T-helper 2 cell (primary cell): ENCODE results near the gene RIN3.

Experiments
- DNase-seq, 5 experiments: peaks; one replicate each; pipeline versions ENCODE4 v3.0.0 to v3.0.0-alpha.2; 2012 to 2022

Gene RIN3

GRCh38 chr14:92726135-92726932 lies 212.8 kb downstream of the RIN3 start:
- DNase-seq = peak in 2 of 5 experiments; percentile 16 to 51

GRCh38 chr14:92726933-92727262 lies 213.3 kb downstream of the RIN3 start:
- no peak for DNase-seq

- DNase-seq = peak in 1 of 5 experiments; percentile 70
These were observed 215.3 kb downstream of the RIN3 start for GRCh38 chr14:92728759-92729364.

GRCh38 chr14:92729634-92730358 lies 216.2 kb downstream of the RIN3 start:
- DNase-seq = peak in 1 of 5 experiments; percentile 75

- DNase-seq = no peak
These were observed 218.1 kb downstream of the RIN3 start for GRCh38 chr14:92731622-92732115.

- DNase-seq = no peak
These were observed 219.4 kb downstream of the RIN3 start for GRCh38 chr14:92733007-92733406.

- DNase-seq = no peak
These were observed 221.0 kb downstream of the RIN3 start for GRCh38 chr14:92734618-92735017.

GRCh38 chr14:92735344-92735743 lies 221.8 kb downstream of the RIN3 start:
- no peak for DNase-seq

- peak in 1 of 5 experiments; percentile 33 for DNase-seq
These were observed 223.6 kb downstream of the RIN3 start for GRCh38 chr14:92737206-92737605.

- DNase-seq = no peak
These were observed 224.1 kb downstream of the RIN3 start for GRCh38 chr14:92737619-92738188.
